Activated CD4-positive, alpha-beta T cell treated with anti-CD3 and anti-CD28 coated beads for 4 hours (primary cell): ENCODE results near the gene CLIC4.
"Not testable (repeated sequence)": the region's sequence is repeated elsewhere in the genome, so short reads cannot be mapped to it uniquely, and the experiment has no call there.

Experiments used
- DNase-seq, 2 donors: peaks; one replicate each; pipeline ENCODE4 v3.0.0-alpha.2; 2020

Gene CLIC4

DNA sequence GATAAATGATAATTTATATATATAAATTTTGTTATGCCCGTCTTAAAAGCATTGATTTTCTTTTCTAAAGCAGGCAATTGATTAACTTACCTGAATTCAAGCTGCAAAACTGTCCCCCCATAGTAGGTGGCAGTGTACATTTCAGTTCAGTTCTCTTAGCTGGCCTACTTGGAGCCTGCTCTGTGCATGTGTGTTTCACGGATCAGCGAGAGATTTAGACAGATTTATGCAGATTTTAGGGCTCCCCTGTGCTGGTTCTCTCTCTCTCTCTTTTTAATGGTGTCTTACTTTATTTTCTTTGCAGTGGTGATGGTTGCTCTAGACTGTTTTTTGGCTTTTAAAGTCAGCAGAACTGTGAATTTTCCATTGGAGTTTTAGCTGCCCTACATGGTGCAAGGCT, 30.7 kb downstream of the CLIC4 start:
- no peak for DNase-seq

DNA sequence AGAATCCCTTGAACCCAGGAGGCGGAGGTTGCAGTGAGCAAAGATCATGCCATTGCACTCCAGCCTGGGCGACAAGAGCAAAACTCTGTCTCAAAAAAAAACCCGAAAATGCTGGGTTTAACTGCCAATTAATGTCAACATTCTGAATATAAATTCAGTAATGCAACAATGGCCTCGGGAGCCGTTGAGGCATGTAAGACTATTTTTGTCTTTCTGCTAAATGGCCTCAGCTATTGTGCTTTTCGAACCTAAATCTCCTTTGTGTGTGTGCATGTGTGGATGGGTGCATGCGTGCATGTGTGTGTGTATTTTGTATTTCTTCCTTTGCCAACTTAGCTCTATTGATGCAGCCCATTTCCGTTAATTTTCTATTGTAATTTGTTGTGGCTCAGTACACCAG, 31.6 kb downstream of the CLIC4 start:
- DNase-seq, result no peak

DNA sequence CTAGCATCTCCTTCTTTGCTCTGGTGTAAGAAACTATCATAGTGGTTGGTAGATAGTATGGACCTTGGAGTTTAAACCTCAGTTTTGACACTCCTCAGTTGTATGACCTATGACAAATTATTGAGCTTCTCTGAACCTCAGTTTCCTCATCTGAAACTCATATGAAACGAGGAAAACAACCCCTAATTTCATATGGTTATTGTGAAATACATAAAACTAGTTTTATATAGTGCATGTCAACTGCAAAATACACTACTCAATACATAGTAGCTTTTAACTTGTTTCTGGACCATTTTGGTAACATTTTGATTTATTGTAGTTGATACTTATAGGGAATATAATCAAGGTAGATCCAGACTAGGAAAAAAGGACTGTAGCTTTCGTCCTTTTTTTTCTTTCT, 32.9 kb downstream of the CLIC4 start:
- no peak for DNase-seq

DNA sequence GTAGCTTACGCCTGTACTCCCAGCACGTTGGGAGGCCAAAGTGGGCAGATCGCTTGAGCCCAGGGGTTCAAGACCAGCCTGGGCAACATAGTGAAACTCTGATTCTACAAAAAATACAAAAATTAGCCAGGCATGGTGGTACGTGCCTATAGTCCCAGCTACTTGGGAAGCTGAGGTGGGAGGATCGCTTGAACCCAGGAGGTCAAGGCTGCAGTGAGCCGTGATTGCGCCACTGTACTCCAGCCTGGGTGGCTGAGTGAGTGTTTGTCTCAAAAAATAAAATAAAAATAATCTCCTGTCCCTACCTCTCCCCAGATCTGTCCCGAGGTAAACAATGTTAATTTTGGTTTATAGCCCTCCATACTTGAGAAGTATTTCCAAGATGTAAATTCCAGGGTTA, 34.0 kb downstream of the CLIC4 start:
- DNase-seq, result not testable (repeated sequence)

DNA sequence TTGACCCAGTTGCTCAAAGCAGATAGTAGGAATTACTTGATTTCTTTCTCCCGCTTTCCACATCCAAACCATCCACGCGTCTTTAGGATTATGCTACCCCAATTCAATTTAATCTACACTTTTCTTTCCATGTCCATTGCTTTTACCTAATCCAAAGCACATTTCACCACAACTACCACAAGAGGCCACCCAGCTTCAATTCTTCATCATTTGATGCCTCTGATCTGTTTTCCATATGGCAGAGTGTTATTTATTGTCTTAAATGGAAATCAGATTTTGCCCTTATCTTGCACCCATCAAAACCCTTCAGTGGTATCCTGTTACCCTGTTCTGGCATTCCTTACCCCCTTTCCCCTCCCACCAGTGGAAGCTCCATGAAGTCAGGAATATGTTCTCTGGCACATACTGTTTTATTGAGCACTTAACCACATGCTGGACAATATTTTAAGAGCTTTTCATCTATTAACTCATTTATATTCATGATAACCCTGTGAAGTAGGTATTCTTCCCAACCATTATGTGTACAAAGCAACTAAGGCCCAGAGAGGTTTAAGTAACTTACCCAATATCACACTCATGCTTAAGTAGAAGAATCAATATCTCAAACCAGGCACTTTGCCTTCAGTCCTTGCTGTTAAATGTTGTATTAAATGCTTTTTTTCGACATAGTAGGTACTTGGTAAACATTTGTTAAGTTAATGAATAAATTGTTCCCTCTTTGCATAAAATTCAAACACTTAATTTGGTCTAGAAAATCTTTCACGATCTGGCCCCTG, 34.6 kb downstream of the CLIC4 start:
- DNase-seq, result no peak

DNA sequence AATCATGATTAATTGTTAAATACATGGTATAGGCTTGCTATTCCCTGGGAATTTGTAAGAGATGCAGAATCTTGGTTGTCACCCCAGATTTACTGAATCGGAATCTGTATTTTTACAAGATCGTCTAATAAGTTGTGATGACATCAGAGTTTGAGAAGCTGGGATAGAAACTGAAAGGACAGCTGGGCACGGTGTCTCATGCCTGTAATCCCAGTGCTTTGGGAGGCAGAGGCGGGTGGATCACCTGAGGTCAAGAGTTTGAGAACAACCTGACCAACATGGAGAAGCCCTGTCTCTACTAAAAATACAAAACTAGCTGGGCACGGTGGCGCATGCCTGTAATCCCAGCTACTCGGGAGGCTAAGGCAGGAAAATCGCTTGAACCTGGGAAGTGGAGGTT, 35.4 kb downstream of the CLIC4 start:
- not testable (repeated sequence) for DNase-seq

DNA sequence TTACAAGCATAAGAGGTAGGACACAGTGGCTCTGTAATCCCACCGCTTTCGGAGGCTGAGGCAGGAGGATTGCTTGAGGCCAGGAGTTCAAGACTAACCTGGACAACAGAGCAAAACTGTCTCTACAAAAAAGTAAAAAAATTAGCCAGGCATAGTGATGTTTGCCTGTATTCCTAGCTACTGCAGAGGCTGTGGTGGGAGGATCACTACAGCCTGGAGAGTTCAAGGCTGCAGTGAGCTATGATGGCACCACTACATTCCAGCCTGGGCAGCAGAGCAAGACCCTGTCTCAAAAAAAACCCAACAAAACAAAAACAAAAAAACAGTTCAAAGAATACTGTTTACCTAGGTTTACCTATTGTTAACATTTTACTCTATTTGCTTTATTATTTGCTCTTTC, 37.4 kb downstream of the CLIC4 start:
- no peak for DNase-seq

DNA sequence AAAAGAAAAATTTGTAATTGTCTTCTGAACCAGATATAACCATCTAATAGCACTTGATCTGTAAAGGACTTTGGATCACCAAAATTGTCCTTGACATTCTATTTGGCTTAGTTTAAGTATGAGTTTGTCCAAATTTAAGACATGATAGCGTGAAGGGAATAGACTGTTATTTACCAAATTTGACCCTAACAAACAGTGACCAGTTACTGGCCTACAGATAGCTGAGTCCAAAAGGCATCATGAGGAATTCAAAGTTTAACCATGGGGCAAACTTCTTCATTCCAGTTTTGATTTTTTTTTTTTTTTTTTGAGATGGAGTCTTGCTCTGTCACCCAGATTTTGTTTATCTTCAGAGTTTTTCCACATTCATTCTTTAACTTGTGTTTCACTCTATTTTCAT, 38.5 kb downstream of the CLIC4 start:
- DNase-seq, result no peak

DNA sequence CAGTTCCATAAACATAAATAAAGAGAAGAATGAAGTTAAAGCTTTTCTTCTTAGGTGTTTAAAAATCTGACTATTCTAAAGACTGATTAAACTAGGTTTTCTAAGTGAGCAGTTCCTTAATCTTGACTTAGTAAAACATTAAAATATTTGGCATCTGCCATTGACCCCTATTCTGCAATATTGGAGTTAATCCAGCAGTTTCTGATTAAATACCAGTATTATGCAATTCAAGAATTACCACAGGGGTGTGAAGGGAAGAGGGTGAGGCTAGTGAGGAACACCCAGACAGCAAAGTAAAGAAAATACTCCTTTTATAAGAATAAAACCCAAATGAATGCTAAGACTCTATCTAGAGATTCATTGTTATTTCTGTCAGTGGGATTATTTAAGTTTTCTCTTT, 40.9 kb downstream of the CLIC4 start:
- no peak for DNase-seq

DNA sequence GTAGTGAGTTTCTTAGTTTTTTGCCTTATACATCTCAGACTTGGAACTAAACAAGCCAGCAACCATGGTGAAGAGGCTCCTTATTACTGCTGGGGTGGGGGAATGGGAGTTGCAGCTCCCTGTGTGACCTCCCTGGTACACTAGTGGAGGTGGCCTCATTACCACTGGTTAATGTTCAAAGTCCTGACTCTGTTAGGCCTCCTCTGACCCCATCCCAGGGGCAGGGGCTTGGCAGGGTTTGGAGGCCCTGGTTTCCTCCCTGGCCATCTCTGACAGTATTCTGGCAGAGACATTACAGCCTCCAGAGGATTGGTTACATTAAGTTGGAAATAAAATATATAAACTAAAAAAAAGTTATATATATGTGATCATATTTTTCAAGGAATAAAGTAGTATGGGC, 45.2 kb downstream of the CLIC4 start:
- no peak for DNase-seq

DNA sequence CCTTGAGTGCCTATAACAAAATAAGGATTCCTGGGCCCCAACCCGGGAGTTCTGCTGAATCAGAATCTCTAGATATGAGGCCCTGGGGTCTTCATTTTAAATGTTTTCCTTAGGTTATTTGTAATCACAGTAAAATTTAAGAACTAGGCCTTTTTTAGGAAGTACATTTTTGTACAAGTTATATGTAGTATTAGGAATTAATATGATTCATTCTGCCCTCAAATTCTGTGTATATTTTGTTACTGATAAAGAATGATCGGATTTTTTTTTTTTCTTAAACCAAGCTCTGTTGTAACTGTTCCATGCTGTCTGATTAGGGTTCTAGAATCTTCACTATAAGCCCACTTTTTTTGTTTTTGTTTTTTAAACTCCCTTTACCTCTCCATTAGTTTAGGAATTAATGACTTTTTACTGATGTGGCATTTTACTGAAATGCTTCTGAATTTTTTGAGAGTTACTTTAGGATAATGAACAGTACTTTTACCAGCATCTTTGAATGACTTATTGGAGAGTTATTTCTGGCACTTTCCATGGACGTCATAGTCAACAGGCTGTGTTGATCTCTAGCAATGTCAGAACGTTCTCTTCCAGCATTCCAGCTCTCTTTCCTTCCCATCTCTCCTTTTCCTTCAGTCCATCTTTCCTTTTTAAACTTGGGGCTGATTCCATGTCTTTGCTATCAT, 48.3 kb downstream of the CLIC4 start:
- DNase-seq, result no peak

DNA sequence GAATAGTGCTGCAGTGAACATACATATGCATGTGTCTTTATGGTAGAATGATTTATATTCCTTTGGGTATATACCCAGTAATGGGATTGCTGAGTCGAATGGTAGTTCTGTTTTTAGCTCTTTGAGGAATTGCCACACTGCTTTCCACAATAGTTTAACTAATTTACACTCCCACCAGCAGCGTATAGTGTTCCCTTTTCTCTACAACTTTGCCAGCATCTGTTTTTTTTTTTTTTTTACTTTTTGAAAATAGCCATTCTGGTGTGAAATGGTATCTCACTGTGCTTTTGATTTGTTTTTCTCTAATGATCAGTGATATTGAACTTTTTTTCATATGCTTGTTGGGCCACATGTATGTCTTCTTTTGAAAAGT, 48.9 kb downstream of the CLIC4 start:
- not testable (repeated sequence) for DNase-seq

DNA sequence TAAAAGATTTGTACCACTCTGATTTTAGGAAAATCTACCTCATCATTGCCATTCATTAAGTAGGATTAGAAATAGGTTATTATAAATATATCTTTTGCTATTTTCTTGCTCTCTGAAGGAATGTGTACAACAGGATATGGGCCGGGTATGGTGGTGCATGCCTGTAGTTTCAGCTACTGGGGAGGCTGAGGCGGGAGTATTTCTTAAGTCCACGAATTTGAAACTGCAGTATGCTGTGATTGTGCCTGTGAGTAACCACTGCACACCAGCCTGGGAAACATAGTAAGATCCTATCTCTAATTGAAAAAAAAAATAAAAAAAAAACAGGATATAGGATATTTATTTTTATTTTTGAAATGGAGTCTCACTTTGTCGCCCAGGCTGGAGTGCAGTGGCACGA, 50.0 kb downstream of the CLIC4 start:
- no peak for DNase-seq

DNA sequence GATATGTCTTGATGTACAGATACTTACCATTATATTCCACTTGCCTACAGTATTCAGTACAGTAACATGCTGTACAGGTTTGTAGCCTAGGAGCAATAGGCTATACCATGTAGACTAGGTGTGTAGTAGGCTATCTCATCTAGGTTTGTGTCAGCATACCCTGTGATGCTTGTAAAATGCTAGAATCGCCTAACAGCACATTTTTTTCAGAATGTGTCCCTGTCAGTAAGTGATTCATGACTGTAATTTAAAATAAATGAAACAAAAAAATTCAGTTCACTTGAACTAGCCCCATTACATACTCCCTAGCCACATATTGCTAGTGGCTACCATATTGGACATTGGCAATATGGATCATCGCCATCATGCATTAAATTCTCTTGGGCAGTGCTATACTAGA, 51.3 kb downstream of the CLIC4 start:
- no peak for DNase-seq

DNA sequence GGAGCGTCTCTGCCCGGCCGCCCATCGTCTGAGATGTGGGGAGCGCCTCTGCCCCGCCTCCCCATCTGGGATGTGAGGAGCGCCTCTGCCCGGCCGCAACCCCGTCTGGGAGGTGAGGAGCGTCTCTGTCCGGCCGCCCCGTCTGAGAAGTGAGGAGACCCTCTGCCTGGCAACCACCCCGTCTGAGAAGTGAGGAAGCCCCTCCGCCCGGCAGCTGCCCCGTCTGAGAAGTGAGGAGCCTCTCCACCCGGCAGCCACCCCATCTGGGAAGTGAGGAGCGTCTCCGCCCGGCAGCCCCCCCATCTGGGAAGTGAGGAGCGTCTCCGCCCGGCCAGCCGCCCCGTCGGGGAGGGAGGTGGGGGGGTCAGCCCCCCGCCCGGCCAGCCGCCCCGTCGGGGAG, 54.0 kb downstream of the CLIC4 start:
- DNase-seq, result not testable (repeated sequence)

DNA sequence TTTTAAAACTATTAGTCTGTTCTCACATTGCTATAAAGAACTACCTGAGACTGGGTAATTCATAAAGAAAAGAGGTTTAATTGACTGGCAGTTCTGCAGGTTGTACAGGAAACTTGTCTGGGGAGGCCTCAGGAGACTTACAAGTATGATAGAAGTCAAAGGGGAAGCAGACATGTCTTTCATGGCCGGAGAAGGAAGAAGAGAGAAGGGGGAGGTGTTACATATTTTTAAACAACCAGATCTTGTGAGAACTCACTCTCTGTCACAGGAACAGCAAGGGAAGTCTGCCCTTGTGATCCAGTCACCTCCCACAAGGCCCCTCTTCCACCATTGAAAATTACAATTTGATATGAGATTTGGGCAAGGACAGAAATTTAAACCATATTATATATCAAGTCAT, 55.9 kb downstream of the CLIC4 start:
- no peak for DNase-seq

DNA sequence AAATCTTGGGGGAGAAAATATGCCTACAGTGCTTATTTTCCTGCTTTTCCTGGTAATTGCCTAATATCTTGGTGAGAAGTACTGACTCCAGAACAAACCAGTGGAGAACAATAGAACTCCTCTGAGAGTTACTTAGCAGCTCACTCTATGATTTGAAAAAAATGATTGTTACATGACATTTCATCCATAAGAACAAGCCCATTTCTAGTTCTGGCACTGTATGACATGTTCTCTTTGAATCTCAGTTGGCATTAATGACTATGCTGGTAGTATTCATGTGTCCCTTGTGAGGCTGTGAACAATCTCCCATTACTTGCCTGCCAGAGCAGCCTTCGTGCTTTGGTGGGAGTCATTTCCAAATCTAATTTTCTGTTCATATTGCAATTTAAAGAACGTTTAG, 58.0 kb downstream of the CLIC4 start:
- no peak for DNase-seq

DNA sequence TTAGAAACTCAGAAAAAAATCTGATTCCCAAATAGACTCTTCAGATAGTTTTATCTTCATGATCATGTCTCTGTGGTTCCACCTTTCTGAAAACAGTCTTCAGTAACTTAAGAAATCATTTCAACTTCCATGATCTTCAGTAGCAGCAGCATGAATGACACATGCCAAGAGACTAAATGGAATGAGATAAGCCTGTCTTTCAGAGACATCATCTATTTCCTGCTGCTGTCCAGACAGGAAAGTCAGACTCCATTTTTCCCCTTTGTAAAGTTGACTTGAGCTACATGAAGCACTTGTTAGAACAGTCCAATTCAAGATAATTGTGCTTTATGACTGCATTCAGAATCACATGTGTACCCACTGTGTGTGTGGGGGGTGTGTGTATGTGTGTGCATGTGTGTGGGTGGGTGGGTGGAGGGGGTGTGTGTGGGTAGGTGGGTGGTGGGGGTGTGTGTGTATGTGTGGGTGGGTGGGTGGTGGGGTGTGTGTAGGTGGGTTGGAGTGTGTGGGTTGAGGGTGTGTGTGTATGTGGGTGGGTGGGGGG, 58.8 kb downstream of the CLIC4 start:
- peak; percentile 14 to 26 for DNase-seq

DNA sequence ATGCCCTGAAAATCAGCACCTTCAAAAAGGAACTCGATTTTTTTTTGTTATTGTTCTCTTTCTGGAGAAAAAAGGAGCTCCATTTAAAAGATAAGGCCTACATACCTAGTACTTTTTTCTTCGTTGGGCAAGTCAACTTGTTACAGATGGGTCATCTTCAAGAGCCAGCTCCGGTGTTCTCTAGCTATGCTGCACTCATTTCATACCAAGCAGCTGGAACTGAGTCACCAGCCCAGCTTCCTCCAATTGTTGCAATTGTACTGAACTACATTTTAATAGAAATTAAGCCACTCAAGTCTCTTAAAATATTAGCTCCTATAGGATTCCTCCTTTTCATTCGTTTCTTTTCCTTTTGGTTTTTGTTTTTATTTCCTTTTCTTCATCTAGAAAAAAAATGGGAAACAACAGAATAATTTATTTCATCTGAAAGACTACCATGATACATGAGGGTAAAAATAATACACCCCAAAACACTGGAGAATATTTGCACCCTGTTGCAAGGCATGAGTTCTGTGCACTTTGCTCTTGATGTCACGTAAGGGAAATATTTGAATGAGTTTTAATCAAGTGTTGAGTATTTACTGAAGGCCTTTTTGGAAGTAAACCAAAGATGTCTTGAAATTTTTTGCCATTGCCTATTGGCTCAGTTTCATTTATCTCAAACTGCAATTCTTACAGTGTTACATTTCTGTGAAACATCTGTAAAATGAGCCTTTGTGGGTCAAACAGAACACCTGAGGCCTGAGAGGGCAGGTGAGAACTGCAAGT, 60.5 kb downstream of the CLIC4 start:
- no peak for DNase-seq

DNA sequence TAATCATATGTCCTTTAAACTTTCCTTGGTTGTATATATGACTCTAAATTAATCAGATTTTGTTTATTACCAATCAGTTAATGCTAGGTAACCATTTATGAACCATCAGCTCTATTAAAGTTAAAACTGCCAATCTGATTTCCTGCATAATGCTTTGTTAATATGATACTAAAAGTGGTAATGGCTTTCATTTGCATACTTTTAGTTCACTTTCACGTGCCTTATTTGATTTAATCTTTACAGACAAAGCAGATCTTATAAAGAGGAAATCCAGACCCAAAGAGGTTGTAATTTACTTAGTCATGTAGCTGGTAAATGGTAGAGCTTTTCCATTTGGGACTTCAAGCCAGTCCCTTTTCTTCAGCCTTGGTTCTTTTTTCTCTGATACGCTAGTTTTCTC, 61.3 kb downstream of the CLIC4 start:
- DNase-seq, result no peak

DNA sequence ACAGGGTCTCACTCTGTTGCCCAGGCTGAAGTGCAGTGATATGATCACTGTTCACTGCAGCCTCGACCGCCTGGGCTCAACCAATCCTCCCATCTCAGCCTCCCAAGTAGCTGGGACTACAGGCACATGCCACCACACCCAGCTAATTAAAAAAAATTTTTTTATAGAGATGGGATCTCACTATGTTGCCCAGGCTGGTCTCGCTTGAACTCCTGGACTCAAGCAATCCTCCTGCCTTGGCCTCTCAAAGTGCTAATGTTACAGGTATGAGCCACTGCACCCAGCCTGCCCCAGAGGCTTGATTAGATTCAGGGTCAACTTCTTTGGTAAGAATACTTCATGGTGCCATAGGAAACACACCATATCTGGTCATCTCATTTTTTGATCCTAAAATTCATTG, 66.2 kb downstream of the CLIC4 start:
- not testable (repeated sequence) for DNase-seq

DNA sequence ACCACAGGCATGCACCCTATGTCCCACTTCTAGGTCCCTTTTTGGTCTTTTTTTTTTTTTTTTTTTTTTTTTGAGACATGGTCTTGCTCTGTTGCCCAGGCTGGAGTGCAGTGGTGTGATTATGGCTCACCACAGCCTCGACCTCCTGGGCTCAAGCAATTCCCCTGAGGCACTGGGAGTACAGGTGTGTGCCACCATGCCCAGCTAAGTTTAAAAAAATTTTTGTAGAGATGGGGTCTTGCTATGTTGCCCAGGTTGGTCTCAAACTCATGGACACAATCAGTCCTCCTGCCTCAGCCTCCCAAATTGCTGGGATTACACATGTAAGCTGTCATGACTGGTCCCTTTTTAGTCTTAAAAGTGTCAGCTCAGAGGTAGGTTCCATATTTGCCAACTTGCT, 75.0 kb downstream of the CLIC4 start:
- not testable (repeated sequence) for DNase-seq

DNA sequence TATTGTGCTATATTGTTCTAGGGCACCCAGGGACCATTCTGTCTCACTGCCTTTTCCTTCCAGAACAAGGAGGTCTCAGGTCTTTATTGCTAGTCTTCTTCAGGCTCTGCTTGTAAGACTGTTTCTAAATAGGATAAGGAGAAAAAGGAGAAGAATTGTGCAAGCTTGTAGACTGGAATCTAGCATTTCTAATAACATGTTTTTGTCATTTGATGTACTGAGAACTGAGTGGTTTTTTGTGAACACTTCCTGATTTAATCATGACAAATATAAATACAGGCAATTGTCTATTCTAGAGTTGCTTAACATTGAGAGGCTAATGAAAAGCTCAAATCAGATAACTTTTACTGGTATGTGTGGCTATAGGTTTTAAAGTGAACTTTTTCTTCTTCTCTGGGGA, 77.6 kb downstream of the CLIC4 start:
- DNase-seq, result no peak

DNA sequence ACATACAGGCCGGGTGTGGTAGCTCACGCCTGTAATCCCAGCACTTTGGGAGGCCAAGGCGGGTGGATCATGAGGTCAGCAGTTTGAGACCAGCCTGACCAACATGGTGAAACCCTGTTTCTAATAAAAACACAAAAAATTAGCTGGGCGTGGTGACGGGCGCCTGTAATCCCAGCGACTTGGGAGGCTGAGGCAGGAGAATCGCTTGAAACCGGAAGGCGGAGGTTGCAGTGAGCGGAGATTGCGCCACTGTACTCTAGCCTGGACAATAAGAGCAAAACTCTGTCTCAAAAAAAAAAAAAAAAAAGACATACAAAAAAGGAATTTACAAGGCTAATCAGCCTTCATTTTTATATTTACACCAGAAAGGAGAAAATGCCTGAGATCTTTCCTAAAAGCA, 78.2 kb downstream of the CLIC4 start:
- DNase-seq, result not testable (repeated sequence)
